GM12864 (cell line): Measurements from ENCODE around the gene ADGRF3.

Experiments
- DNase-seq: peaks from one replicate; pipeline ENCODE4 v3.0.0-alpha.2; 2011; ENCODE audit warnings: low read depth
- H3K4me3 ChIP-seq: 2 replicates; pipeline ENCODE4 v1.5.1; 2011; ENCODE audit warnings: mild to moderate bottlenecking, low read depth, low read length, control low read depth
- CTCF ChIP-seq: IDR thresholded peaks from 2 replicates; pipeline ENCODE4 v1.5.1; 2011; ENCODE audit warnings: low read depth, mild to moderate bottlenecking, moderate library complexity, low read length, control low read depth, inconsistent platforms; ENCODE audit errors: missing control alignments

The ADGRF3 gene

GRCh38 chr2:26346454-26347053, at the start of gene ADGRF3:
TSS of gene ADGRF3 (minus strand) at chr2:26346789. CDS start at chr2:26346234, 555 bp downstream.
- TF ChIP-seq CTCF: no peak
- DNase-seq: no peak
- H3K4me3 ChIP-seq: peak within 1 kb of the TSS; percentile 82

GRCh38 chr2:26395394-26395793, 48.8 kb upstream of the ADGRF3 start:
- DNase-seq: no peak
- no peak for TF ChIP-seq CTCF

GRCh38 chr2:26394694-26395093, 48.1 kb upstream of the ADGRF3 start:
- TF ChIP-seq CTCF: no peak
- no peak for DNase-seq

More at GRCh38 chr2:26395394-26395793, 48.8 kb upstream of the ADGRF3 start:
- no peak overlapping the region for H3K4me3 ChIP-seq

GRCh38 chr2:26387189-26387588, 40.6 kb upstream of the ADGRF3 start:
- no peak for TF ChIP-seq CTCF
- no peak overlapping the region for H3K4me3 ChIP-seq
- no peak for DNase-seq

More at GRCh38 chr2:26394694-26395093, 48.1 kb upstream of the ADGRF3 start:
- no peak overlapping the region for H3K4me3 ChIP-seq

GRCh38 chr2:26384597-26384996, 38.0 kb upstream of the ADGRF3 start:
- no peak for DNase-seq
- TF ChIP-seq CTCF: no peak
- no peak overlapping the region for H3K4me3 ChIP-seq

GRCh38 chr2:26384183-26384582, 37.6 kb upstream of the ADGRF3 start:
- no peak overlapping the region for H3K4me3 ChIP-seq
- DNase-seq: no peak
- no peak for TF ChIP-seq CTCF

GRCh38 chr2:26382564-26382963, 36.0 kb upstream of the ADGRF3 start:
- DNase-seq: no peak
- TF ChIP-seq CTCF: no peak
- no peak overlapping the region for H3K4me3 ChIP-seq
